Measurements from ENCODE around the gene TNFAIP1.
"Not testable (repeated sequence)": the region's sequence is repeated elsewhere in the genome, so short reads cannot be mapped to it uniquely, and the experiment has no call there.

Gene TNFAIP1, protein sequence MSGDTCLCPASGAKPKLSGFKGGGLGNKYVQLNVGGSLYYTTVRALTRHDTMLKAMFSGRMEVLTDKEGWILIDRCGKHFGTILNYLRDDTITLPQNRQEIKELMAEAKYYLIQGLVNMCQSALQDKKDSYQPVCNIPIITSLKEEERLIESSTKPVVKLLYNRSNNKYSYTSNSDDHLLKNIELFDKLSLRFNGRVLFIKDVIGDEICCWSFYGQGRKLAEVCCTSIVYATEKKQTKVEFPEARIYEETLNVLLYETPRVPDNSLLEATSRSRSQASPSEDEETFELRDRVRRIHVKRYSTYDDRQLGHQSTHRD

DNA sequence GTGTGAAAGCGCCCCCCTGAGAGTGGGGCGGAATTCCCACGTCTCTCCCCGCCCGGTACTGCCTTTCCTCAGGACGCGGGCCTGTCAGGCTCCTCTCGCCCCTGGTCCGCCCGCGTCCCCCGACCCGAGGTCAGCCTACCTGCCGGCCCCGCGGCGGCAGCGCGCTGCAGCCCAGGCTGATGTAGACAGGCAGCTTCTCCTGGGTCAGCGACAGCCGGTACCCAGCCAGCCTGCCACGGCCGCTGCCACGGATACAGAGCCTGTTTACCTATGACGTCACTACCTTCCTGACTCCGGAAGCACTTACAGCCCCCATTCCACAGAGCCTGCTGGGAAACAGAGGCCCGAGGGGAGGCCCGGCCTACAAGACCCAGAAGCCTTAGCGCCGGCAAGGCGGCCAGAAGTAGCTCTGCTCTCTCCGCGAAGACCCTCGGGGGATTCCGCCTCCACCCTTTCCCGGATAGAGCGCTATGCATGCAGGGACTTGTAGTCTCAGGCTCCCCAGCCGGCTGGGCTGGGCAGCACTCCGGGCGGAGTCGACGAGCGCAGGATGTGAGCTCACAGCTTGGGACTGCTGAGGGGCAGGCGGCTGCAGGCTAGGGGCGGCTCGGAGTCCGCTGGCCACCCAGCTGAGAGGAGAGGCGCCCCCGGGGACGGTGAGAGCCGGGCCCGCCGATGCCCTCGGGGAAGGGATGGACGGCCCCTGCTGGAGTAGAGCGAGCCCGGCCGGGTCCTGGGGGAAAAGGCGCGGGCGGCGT is at the start of gene TNFAIP1, which contains the start of gene IFT20:
TNFAIP1 (plus strand) TSS at position 561 of the 758 bp plus-strand sequence. CDS start 3,761 bp downstream, outside the sequence.
IFT20 (minus strand) TSS at position 272 of the 758 bp plus-strand sequence. CDS start 3,487 bp downstream, outside the sequence.
- DNase-seq: peak; percentile 82 to 96 (median 94)

DNA sequence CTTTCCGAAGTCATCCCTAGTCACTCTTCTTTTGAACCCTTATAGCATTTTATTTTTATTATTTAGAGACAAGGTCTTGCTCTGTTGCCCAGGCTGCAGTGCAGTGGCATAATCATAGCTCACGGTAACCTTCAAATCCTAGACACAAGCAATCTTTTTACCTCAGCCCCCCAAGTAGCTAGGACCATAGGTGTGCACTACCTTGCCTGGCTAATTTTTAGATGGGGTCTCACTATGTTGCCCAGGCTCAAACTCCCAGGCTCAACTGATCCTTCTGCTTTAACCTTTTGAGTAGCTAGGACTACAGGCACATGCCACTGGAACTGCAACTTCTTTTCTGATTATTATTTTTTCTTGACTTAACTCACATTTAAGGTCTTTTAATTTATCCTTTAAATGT is 49.6 kb upstream of the TNFAIP1 start:
- no peak for DNase-seq

DNA sequence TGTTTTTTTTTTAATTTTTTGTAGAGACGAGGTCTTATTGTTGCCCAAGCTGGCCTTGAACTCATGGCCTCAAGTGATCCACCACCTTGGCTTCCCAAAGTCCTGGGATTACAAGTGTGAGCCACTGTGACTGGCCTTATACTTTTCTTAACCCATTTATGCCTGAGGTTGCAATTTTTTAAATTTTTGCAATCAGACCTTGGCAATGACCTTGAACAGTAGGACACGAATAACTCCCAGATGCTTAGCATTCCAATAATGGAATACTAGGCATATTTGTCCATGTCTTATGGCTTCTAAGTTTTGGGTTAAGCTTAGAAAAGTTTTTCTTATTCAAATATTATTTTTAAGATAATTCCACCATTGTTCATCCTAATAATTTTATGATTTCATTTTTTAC is 44.9 kb upstream of the TNFAIP1 start:
- no peak for DNase-seq

DNA sequence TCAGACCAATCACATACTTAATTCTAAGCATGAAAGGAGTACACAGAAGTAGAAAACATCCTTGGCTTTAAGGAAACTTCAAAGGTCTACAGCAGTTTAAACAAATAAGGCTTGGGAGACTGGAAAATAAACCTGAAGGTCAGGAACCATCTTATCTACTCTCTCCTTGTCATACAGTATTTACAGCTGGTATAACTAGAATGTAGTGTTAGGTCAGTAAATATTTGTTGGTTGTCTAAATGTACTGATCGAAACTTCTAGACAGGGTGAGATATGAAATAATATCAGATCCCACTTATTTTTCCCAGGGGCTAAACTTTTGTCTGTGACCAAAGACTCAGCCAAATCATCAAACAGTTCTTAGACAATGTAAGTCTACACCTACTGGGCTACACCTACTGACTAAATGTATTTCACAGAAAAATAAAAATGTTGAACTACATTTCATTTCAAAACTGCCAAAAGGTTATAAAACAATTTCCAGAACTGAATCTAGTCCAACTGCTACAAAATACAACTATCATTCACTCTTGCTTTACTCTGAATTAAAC is 43.7 kb upstream of the TNFAIP1 start:
- DNase-seq: no peak

DNA sequence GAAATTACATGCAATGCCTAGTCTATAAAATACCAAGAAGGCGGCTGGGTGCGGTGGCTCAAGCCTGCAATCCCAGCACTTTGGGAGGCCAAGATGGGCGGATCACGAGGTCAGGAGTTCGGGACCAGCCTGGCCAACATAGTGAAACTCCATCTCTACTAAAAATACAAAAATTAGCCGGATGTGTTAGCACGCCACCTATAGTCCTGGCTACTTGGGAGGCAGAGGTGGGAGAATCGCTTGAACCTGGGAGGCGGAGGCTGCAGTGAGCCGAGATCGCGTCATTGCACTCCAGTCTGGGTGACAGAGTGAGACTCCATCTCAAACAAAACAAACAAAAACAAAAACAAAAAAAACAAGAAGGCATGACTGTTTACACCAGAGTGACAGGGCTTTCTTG is 42.7 kb upstream of the TNFAIP1 start:
- not testable (repeated sequence) for DNase-seq

DNA sequence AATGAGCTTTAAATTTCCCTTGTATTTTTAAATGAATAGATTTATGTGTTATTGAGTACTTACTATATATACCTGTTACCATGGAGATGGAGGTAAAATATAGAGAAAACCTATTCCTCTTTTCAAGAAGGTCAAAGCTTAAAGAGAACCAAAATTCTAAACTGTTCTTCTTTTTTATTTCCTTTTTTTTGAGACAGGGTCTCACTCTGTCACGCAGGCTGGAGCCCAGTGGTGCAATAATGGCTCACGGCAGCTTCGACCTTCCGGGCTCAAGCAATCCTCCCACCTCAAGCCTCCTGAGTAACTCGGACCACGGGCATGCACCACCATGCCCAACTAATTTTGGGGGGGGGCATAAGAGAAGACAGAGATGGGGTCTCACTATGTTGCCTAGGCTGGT is 41.6 kb upstream of the TNFAIP1 start:
- DNase-seq: no peak

DNA sequence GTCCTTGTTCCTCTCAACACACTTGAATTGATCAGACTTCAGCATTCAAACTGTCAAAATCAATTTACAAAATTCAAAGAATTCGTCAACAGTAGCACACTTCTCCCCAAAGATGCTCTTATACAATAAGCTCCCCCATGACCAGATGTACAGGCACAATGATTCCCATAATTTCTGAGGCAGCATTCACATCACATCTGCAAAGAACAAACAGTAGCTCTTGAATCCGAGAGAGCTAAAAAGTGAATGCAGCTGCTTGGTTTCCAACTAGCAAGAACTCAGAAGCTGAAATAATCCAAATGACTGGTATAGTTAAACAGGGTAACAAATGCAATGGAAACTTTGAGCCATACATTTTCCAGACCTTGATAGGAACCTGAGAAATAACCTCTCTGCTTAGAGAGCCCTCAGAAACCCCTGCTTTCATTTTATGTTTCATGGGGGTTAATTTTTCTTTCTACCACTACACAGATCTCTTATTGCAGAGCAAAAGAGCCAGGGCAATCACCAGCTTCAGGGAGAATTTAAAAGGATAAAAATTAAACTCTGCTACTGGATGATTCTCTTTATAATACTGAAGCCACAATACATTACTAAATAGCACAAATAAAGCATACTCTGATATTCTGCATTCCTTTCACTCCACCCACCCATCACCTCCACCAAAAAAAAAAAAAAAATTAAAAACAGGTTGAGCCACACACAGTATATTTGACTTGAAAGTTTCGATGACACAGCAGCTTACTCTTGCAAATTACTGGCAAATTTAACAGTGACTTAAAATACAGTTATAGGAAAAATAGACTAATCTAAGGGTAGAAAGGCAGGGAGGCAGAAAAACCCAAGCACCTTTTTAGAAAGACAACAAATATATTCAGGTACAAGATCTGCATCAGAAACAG is 39.6 kb upstream of the TNFAIP1 start:
- DNase-seq: no peak

DNA sequence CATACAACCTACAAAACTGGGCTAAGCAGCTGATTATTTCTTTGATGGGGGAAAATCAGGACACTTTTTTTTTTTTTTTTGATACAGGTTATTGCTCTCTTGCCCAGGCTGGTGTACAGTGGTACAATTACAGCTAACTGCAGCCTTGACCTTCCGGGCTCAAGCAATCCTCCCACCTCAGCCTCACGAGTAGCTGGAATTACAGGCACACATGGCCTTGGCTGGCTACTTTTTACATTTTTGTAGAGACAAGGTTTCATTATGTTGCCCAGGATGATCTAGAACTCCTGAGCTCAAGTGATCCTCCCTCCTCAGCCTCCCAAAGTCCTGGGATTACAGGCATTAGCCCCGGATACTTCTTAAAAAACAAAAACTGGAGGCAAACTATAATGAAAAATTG is 37.1 kb upstream of the TNFAIP1 start:
- DNase-seq: no peak

DNA sequence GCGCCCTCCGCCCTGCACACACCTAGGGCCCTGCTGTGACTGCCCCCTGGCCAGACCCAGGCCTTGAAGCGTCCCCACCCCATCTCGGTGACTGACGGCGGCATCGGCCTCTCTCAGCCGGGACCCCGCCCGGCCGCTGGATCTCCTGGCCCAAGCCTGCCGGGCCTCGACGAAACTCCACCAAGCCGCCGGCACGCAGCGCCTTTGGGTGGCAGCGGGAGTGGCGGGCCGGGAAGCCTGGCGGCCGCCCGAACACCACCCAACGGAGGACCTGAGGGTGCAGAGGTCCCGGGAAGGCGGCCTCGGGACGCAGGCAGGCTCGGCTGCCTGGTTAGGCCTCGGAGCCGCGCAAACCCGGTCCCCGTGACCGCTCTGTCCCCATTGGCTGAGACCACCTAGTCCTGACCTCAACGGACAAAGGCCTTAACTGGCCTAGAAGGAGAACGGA is 28.6 kb upstream of the TNFAIP1 start:
- no peak for DNase-seq

DNA sequence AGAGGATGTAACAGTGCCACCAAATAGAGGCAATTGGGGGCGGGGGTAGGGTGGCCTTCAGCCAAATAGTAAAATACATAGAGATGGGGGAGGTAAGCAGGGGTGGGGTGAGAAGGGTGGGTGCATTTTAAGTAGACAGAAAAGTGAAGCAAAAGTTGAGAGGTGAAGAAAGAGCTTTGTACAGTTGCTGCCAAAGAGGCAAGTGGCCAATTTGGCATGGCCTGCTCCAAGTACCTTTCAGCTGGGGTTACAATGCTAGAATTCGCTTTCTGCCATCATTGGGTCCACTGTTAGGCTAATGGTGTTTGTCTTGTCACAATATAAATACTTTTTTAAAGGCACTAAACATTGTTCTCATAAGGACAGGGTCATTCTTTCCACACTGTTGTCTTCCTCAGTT is 21.7 kb upstream of the TNFAIP1 start:
- no peak for DNase-seq

DNA sequence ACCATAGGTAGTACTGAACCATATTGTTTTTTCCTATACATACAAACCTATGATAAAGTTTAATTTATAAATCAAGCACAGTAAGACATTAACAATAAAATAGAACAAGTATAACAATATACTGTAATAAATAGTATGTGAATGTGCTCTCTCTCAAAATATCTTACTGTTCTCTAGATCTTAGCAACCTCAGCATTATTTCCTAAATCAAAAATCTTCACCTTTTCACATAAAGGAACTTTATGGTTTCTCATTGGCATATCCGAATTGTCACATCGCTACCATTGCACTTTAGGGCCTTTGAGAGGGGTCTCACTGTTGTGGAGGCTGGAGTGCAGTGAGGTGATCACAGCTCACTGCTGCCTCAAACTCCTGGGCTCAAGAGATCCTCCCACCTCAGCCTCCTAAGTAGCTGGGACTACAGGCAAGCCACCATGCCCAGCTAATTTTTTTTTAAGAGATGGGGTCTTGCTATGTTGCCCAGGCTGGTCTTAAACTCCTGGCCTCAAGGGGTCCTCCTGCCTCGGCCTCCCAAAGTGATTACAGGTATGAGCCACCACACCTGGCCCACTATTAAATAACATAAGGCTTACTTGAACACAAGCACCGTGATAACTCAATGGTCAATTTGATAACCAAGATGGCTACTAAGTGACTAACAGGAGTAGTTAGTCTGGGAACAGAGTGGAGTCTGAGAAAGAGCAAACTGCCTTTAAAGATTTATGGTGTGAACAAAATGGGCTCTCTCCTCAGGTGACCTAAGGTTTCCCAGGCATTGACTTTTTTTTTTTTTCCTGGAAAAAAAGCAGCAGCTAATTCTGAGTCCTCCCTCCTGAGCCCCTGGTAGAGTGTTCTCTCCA is 19.5 kb upstream of the TNFAIP1 start:
- DNase-seq: no peak

DNA sequence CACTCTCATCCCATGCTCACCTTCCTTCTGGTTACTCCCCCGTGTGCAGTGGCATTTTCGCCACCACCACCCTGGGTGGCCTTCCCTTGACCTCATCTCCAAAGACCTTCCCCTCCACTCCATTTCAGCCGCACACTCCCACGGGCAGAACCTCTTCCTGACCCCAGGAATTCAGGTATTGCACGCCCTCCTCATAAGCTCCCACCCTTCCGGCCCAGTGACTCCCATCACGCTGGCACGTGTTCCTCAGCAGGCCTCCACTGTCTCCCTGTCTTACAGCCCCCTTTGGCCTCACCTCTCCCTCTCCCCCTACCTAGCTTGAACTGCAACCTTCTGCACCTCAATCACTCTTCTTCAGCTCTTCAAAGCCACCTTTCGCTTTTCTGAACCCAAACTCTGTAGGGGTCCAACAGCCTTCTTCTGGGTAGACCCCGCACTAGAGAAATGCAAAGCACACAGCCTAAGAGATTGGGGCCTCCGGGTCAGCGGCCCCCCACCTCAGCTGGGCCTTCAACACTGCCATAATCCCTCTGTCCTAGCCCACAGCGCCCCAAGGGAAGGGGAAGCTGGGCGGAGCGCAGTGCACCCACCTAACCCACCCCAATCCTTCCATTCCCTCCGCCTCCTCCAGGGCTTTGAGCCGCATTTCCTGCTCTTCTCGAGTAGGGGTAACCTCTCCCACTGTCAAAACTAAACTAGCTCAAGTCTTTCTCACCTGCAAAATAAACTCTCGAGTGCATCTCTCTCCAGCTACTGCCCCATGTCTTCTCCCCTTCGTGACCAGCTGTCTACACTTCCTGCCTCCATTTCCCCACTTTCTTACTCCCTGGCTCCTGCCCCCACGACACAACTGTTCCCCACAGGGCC is 18.2 kb upstream of the TNFAIP1 start:
- DNase-seq: no peak

DNA sequence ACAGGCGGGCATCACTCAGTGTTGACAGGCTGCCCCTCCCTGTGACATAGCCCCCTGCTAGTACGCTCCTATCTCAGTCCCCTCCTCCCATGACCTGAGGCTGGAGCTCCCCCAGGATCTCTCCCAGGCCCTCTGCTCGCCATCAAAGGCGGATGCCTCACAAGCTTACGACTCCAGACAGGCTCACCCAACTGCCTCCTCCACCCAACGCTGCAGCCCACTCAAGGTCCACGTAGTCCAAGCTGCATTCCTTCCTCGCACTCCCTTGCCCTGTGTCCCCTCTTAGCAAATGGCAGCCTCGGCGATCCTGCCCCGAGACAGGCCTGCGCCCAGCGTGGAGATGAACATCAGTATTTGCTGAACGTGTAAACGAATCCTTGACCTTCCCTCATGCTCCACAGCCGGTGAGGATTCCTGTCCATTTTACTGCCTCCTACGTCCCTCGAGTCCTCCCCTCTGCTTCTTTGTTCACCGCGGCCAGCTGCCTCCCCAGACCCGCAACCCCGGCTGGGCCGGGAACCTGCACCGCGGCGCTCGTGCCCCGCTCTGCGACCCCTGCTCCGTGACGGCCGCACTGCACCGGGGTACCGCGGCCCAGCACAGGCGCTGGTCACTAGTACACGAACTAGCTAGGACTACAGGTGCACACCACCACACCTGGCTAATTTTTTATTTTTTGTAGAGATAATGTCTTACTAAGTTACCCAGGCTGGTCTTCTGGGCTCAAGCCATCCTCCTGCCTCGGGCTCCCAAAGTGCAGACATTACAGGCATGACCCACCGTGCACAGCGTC is 17.4 kb upstream of the TNFAIP1 start:
- no peak for DNase-seq

DNA sequence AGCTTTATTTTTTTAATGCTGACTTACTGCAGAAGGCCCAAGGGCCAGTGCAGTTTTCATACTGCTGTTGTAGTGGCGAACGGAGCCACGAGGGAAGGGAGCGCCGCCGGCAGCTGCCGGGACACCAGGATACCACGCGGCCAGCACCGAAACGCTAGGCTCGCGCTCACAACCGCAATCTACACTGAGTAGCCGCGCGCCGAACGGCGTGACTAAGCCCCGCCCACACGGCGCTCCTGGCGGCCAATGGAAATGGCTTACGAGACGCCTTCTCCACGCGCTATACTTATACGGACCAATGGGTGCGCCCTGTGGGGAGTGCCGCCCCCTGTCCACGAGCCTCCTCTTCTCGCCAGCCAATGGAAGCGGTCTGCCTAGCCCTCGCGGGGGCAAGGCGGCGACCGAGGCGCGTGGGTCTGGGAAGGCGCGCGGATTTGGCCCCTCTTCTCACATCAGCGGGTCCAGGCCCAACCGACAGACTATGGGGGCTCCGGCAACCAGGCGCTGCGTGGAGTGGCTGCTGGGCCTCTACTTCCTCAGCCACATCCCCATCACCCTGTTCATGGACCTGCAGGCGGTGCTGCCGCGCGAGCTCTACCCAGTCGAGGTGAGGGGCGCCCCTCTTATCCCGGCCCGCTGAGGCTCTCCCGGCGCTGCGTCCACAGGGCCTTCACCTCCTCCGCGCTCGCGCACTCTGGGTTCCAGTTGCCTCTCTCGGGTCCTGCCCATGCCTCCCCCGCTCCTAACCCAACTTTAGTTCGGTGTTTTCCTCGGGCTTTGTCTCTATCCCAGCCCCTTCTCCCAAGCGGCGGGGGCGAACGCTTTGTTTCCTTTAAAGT is 16.6 kb upstream of the TNFAIP1 start, which contains the start of gene TMEM97:
TMEM97 (plus strand) TSS at position 442 of the 839 bp plus-strand sequence; CDS start at position 482, 40 bp downstream.
- DNase-seq: peak; percentile 84 to 89 (median 86)

DNA sequence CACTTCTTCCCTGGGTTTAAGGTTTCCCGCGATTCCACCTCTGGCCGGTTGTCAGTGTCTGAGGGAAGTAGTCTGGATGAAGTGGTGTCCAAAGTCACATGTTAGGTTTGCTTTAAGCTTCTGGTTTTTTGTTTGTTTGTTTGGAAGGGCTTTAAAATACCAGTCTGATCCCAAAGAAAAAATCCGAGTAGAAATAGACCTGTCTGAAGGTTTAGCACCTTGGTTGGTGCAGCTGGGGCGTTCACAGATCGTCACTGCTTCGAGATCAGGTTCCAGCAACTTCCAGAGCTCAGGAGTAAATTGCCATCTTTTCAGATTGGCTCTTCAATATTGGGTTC is 16.0 kb upstream of the TNFAIP1 start:
- no peak for DNase-seq

DNA sequence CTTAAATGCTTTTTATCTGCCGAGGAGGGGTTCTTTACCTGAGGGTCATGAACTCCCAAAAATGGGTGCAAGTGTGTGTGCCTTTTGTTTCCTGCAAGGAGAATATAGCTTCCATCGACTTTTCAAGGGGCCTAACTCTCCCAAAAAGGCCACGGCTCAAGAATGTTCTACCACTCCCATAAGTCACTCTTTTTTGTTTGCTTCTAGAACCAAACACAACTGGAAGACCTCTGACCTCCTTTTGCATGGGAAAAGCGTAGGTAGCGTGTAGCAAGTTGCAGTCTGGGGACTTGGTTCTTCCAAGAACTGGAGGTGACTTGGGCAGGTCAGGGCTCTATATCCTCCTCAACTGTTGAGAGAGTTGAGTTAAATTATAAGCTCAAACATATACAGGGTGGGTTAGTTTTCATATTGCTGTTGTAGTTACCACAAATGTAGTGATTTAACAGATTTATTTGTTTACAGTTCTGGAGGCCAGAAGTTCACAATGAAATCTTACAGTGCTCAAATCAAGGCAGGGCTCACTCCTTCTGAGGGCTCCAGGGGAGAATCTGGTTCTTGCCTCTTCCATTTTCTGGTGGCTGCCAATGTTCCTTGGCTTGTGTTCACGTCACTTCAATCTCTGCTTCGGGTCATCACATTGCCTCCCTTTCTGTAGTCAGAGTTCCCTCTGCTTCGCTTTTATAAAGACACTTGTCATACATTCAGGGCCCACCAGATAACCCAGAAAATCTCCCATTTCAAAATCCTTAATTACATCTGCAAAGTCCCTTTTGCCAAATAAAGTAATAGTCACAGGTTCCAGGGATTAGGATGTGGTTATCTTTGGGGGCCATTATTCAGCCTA is 15.1 kb upstream of the TNFAIP1 start:
- no peak for DNase-seq

DNA sequence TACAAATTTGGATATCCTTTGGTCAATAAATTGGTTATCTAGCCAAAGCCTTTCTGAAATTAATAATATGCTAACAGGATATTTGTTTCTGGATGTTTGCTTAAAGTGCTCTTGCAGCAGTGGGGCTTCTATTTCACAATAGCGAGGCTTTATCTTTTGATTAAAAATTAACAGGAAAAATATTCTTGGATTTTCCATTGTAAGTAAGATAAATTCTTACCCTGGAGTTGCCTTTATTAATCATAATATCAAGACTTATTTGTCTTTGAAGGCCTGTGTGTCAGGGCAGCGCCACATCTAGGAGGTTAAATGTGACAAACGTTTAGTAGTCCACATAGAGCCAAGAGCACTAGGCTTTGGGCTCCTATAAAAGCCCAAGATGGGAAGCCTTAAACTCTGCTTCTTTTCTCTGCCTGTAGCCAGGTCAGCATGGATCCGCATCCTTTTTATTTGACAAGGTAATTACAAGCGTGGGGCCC is 11.3 kb upstream of the TNFAIP1 start:
- no peak for DNase-seq

DNA sequence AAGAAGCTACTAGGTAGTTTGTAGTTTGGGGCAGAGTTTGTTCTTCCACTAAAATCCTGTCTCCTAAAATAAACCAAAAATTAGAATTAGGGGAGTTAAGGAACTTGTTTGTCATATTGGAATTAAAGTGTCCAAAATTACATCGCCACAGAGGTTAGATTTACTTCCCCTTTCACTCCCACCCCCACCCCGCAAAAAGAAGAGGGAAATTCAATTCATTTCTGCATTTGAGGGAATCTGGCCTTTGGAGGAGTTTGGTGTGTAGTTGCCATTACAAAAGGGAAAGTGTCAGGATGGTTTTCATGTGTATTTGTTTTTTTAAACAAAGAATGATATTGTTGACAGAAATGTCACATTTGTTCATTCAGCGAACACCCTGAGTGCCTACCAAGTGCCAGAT is 10.8 kb upstream of the TNFAIP1 start:
- no peak for DNase-seq
